A549 (cell line): ENCODE data around the gene GOLGA6D.
"Not testable (repeated sequence)": the region's sequence is repeated elsewhere in the genome, so short reads cannot be mapped to it uniquely, and the experiment has no call there.

Source experiments
- EHMT2 ChIP-seq: fragments of 200-600 bp; sonication (generic); IDR thresholded peaks from 2 replicates; pipeline ENCODE4 v1.6.1; 2016; ENCODE audit warnings: antibody characterized with exemption, low read depth, mild to moderate bottlenecking, moderate library complexity
- EP300 ChIP-seq, 2 experiments: fragments of >200 bp; sonication (Bioruptor Twin); formaldehyde crosslinking; IDR thresholded peaks; 2 replicates in 1 of 2; 3 replicates in 1 of 2; pipeline ENCODE4 v1.6.1; 2016 to 2017
- HOXA7 ChIP-seq: fragments of 250-450 bp; sonication (Bioruptor Pico); IDR thresholded peaks from 2 replicates; pipeline ENCODE4 v1.5.0; 2020; ENCODE audit warnings: mild to moderate bottlenecking, moderate library complexity
- JUN ChIP-seq, 2 experiments: fragments of >200 bp; sonication (Bioruptor Twin); formaldehyde crosslinking; IDR thresholded peaks; 2 replicates in 1 of 2; 3 replicates in 1 of 2; pipeline ENCODE4 v1.6.1; 2016 to 2017
- NPAS2 ChIP-seq: fragments of 250-450 bp; sonication (Bioruptor Pico); IDR thresholded peaks from 2 replicates; pipeline ENCODE4 v1.8.0; 2022; ENCODE audit warnings: mild to moderate bottlenecking, moderate library complexity, borderline replicate concordance
- PHF8 ChIP-seq: fragments of 200-600 bp; sonication (generic); IDR thresholded peaks from 2 replicates; pipeline ENCODE4 v1.6.1; 2016; ENCODE audit warnings: low read depth, mild to moderate bottlenecking, antibody characterized with exemption, moderate library complexity, borderline replicate concordance
- POLR2A ChIP-seq: IDR thresholded peaks from 2 replicates; pipeline ENCODE4 v1.6.1; 2012; ENCODE audit warnings: mild to moderate bottlenecking, low read length
- RCOR1 ChIP-seq: fragments of 150-350 bp; IDR thresholded peaks from 2 replicates; pipeline ENCODE4 v1.6.1; 2014; ENCODE audit warnings: antibody characterized with exemption, low read length, low read depth
- ZC3H11A ChIP-seq: fragments of 450-650 bp; IDR thresholded peaks from 2 replicates; pipeline ENCODE4 v1.6.1; 2014; ENCODE audit warnings: antibody characterized with exemption, mild to moderate bottlenecking
- TF ChIP-seq, protein P1 (sequence below): fragments of >200 bp; sonication (Bioruptor Twin); formaldehyde crosslinking; IDR thresholded peaks from 3 replicates; pipeline ENCODE4 v1.5.1; 2016
- TF ChIP-seq, protein P2 (sequence below): IDR thresholded peaks from 2 replicates; pipeline ENCODE4 v1.6.1; 2012

DNA sequence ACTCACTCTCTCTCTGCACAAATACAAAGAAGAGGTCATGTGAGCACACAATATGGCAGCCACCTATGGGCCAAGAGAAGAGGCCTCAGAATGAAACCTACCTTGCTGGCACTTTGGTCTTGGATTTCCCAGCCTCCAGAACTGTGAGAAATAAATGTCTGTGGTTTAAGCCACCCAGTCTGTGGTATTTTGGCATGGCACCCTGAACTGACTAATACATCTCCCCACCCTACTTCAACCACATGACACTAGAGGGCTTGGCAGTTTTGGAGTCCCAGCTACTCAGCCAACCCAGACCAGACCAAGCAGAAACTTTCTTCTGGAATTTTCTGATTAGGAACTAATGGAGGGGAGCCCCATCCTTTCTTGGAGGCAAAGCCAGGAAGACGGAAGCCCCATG lies 29.9 kb downstream of the GOLGA6D start:
- TF ChIP-seq EHMT2; JUN (IDR thresholded peaks at IDR 0.05); NPAS2 (CRISPR knock-in tag); POLR2A; RCOR1; HOXA7; PHF8; EP300 (IDR thresholded peaks at IDR 0.05); ZC3H11A: not testable (repeated sequence)
- TF ChIP-seq, protein P1, sequence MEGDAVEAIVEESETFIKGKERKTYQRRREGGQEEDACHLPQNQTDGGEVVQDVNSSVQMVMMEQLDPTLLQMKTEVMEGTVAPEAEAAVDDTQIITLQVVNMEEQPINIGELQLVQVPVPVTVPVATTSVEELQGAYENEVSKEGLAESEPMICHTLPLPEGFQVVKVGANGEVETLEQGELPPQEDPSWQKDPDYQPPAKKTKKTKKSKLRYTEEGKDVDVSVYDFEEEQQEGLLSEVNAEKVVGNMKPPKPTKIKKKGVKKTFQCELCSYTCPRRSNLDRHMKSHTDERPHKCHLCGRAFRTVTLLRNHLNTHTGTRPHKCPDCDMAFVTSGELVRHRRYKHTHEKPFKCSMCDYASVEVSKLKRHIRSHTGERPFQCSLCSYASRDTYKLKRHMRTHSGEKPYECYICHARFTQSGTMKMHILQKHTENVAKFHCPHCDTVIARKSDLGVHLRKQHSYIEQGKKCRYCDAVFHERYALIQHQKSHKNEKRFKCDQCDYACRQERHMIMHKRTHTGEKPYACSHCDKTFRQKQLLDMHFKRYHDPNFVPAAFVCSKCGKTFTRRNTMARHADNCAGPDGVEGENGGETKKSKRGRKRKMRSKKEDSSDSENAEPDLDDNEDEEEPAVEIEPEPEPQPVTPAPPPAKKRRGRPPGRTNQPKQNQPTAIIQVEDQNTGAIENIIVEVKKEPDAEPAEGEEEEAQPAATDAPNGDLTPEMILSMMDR: not testable (repeated sequence)
- TF ChIP-seq, protein P2, sequence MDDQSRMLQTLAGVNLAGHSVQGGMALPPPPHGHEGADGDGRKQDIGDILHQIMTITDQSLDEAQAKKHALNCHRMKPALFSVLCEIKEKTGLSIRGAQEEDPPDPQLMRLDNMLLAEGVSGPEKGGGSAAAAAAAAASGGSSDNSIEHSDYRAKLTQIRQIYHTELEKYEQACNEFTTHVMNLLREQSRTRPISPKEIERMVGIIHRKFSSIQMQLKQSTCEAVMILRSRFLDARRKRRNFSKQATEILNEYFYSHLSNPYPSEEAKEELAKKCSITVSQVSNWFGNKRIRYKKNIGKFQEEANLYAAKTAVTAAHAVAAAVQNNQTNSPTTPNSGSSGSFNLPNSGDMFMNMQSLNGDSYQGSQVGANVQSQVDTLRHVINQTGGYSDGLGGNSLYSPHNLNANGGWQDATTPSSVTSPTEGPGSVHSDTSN: not testable (repeated sequence)
